ENCODE results near the gene CPT1A.
A peak's percentile ranks its signal among the peaks of the same experiment; 100 is the strongest.

Gene CPT1A

DNA sequence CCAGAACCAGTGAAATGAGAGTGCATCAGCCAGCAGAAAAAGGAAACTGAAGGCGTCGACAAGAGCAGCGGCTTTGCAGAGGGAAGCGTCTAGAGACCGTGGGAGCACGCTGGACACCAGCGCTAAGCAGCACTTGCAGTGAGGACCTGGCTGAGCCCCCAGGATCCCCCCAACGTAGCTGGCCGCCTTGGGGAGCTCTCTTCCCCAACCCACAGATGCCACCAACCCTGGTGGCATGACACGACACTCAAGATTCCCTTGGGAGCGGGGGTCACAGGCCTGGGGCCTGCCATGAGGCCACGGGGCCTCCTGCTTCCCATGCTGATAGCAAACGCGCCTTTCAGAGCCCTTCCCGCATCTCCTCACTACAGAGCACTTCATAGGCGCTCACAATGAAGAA, 77.0 kb downstream of the CPT1A start:
- FAIRE-seq (no peak), DNase-seq (ENCODE audit: extremely low spot score, insufficient read length, low read depth) (no peak)

DNA sequence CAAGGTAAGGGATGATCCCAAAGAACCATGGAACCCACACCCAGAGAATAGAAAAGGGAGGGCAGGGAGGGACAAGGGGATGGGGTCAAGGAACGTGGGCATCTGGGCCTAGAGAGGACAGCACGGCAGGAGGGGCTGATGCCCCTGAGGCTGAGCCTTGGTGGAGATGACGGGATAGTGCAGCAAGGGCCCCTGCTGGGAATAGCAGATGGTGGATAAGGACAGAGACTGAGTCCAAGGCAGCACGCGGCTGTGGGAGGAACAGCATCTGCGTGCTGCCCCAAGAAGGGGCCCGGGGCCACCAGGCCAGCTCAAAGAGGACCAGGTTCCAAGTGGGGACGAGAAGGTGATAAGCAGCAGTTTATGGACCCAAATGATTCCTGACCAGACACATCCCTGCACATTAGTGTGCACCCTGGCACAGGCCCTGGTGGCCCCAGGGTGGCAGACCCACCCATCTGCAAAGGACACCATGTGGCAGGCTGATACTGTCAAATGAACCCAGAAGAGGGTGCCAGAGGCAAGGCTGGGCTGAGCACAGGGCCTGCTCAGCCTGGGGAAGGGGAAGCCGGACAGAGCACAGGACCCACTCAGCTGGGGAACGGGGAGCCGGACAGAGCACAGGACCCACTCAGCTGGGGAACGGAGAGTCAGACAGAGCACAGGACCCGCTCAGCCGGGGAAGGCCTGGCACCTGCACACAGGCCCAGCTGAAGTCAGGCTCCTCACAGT, 77.6 kb downstream of the CPT1A start:
- FAIRE-seq = no peak

DNA sequence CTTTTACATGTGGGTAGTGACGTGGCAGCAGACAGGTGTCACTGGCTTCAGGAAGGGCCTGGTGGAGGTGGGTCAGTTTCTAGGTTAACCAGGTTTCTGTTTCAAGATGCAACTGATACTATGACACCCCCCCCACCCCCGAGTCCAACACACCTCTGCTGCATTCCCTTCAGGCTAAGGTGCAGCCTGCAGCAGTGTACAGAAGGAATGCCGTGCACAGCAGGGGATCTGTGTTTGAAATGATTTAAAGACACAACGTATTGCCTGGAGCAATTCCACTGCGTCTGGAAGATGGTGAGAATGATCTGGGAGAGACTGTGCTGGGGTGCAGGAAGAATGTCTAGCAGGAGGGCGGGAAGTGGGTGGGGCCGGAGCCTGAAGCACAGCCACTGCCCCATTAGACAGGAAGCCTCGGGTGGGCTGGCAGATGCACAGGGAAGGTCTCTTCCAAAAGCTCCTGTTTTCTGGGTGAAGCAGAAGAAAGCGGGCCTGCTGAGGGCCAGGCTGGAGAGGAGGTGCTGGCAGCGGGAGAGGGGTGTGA, 78.5 kb downstream of the CPT1A start:
- no peak for FAIRE-seq
- no peak for DNase-seq (ENCODE audit: extremely low spot score, insufficient read length, low read depth)

More for the DNA sequence above, 77.6 kb downstream of the CPT1A start:
- no peak for DNase-seq (ENCODE audit: extremely low spot score, insufficient read length, low read depth)

DNA sequence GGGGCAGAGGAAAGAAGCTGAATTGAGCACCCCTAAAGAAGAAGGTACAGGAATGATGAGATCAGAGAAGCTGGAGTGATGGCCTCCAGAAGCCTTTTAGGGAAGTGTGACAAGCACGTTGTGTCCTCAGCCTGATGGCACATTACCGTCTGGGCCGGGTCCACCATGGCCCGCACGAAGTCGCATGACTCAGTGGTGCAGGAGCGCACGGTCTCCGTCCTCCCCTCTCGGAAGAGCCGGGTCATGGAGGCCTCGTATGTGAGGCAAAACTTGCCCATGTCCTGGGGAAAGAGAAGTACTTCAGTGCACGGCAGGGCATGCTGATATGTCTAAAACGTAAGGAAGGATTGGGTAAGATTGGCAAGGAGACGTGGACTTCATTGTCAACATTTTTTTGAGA, 79.2 kb downstream of the CPT1A start:
- DNase-seq (ENCODE audit: extremely low spot score, insufficient read length, low read depth) = no peak
- no peak for FAIRE-seq

DNA sequence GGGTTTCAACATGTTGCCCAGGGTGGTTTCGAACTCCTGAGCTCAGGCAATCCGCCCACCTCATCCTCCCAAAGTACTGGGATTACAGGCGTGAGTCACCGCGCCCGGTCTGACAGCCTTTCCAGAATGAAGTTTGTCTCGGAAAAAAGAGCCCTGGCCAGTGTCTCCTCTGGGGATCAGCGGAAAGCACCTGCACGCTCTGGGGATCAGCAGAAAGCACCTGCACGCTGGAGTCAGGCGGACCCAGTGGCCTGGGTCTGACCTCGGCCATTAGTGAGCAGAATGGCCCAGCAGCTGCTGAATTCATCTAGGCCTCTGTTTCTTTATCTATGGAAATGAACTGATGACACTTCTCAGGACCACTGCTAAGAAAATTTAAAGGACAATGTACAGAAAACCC, 79.9 kb downstream of the CPT1A start:
- FAIRE-seq = no peak
- no peak for DNase-seq (ENCODE audit: extremely low spot score, insufficient read length, low read depth)

DNA sequence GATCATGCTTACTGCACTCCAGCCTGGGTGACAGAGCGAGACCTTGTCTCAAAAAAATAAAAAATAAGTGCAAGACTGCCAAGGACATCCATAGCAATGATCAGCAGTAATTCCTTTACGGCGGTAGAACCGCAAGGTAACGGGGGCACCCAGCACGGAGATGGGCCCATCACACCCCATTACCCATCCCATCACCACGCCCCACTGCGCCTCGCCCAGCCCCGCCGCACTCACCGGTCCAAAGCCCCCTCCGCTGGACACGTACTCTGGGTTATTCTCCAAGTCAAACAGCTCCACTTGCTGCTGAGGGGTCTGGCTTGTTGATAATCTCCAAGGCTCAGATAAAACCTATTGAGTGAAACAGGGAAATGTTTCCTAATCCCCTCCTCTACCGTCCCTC, 81.7 kb downstream of the CPT1A start:
- no peak for FAIRE-seq
- no peak for DNase-seq (ENCODE audit: extremely low spot score, insufficient read length, low read depth)

DNA sequence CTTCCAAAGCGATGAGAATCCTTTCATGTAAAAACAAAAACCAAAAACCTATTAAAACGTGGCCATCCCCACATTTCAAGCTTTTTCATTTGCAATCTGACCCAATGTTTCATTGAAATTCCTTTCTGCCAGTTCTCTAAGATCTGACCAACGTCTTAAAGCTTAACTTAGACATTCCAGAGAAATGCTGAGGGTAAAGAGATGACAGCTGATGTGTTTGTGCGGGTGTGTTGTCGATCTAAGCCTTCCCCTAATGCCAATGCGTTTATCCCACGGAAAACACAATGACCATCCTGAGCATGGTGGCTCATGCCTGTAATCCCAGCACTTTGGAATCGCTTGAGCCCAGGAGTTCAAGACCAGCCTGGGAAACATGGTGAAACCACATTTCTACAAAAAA, 84.0 kb downstream of the CPT1A start:
- no peak for FAIRE-seq
- no peak for DNase-seq (ENCODE audit: extremely low spot score, insufficient read length, low read depth)

DNA sequence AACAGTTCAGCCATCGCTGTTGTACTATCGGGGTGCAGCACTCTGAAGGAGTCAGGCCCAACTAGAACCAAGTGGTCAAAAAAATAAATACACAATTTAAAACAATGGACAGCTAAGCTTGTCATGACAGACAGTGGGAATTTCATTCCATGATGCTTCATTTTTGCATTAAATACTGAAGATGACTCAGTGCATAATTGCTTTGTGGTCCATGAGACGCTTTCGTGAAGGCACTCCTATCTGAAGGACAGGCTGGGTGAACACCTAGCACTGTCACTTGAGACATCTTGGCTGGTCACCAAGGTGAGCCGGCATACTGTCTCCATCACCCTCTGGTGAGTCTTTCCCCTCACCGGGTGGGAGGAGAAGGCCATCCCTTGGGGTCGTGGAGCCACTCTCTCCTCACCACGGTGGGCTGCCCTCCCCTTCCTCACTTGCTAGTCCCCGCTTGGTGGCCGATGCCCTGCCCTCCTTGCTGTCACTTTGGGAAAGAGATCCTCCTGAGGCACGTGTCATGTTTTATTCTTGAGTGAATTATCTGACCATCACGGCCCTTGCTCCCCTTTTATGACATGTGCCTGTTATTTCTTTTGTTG, 85.4 kb downstream of the CPT1A start:
- no peak for FAIRE-seq
- DNase-seq (ENCODE audit: extremely low spot score, insufficient read length, low read depth) = no peak

DNA sequence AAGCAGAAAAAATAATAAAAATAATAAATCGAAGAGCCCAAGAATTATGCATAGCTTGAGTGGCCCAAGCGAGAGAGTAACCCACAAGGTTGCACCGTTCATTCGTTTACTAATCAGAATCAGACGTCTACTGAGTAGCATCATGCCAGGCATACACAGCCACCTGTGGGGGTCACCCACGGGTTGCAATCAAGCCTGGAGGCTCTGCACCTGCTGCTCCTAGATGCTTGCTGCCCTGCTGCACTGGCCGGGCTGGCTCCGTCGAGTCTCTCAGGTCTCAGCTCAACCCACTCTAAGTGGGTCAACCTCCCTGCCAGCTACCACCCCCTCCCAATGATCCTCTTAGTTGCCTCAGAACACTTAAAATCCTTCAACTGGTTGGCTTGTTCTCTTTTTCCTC, 88.4 kb downstream of the CPT1A start:
- no peak for FAIRE-seq
- no peak for DNase-seq (ENCODE audit: extremely low spot score, insufficient read length, low read depth)

DNA sequence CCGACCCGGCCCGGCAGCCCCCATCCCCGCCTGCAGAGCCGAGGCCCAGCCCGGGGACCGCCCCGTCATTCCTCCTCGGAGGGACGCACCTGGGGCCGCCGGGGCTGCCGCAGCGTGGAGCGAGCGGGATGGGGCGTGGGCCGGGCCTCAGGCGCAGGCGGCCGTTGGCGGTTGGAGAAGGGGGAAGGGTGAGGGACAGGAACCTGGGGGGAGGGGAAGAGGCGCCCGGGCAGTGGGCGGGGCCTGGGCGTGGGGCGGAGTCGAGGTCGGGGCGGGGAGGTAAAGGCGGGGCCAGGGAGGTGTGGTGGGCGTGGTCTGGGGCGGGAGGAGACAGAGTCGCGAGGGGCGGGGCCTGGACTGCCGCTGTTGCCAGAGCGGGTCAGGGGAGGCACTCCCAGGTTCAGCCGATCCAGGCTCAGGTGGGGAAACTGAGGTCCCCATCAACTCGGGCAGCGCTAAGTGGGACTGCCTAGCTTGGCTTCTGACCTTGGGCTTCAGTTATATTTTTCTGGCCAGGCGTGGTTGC, 90.3 kb downstream of the CPT1A start, which contains the start of gene TESMIN:
TESMIN (minus strand) TSS at position 190 of the 526 bp plus-strand sequence. CDS start 860 bp downstream, outside the sequence.
- FAIRE-seq (peak; percentile 70), DNase-seq (ENCODE audit: extremely low spot score, insufficient read length, low read depth) (peak; percentile 98)

DNA sequence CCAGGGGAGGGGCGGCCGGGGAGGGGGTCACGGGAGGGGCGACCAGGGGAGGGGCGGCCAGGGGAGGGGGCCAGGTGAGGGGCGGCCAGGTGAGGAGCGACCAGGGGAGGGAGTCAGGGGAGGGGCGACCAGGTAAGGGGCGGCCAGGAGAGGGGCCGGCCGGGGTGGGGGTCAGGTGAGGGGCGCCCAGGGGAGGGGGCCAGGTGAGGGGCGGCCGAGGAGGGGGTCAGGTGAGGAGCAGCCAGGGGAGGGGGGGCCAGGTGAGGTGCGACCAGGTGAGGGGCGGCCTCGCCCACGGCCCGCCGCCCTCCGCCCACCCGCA, 90.8 kb downstream of the CPT1A start:
- no peak for DNase-seq (ENCODE audit: extremely low spot score, insufficient read length, low read depth)
- FAIRE-seq = no peak

DNA sequence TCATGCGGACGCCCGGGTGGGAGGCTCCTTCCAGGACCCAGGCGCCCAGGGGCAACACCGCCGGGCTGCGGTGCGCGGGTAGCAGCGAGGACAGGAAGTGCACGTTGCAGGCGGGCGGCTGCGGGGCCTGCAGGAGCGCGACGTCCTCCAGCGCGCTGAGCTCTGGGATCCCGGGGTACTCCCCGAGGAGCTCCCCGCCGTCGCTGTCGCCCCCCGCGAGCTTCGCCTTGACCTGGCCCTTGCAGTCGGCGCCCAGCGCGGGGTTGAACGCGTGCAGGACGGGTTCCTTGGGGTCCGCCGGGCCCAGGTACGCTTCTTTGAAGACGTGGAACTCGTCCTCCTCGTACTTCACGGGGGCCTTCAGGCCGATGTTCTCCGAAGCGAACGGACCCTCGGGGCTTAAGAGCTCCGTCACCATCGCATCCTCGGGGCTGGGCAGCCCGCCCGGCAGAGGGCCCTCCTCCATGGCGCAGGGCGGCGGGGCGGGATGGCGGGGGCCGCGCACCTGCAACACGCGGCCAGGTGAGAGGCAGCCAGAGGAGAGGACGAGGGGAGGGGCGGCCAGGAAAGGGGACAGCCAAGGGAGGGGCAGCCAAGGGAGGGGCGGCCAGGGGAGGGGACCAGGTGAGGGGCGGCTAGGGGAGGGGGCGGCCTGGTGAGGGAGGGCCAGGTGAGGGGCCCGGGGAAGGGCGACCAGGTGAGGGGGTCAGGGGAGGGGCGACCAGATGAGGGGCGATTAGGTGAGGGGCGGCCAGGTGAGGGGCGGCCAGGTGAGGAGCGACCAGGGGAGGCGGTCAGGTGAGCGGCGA, 91.3 kb downstream of the CPT1A start:
- DNase-seq (ENCODE audit: extremely low spot score, insufficient read length, low read depth) (no peak), FAIRE-seq (no peak)

DNA sequence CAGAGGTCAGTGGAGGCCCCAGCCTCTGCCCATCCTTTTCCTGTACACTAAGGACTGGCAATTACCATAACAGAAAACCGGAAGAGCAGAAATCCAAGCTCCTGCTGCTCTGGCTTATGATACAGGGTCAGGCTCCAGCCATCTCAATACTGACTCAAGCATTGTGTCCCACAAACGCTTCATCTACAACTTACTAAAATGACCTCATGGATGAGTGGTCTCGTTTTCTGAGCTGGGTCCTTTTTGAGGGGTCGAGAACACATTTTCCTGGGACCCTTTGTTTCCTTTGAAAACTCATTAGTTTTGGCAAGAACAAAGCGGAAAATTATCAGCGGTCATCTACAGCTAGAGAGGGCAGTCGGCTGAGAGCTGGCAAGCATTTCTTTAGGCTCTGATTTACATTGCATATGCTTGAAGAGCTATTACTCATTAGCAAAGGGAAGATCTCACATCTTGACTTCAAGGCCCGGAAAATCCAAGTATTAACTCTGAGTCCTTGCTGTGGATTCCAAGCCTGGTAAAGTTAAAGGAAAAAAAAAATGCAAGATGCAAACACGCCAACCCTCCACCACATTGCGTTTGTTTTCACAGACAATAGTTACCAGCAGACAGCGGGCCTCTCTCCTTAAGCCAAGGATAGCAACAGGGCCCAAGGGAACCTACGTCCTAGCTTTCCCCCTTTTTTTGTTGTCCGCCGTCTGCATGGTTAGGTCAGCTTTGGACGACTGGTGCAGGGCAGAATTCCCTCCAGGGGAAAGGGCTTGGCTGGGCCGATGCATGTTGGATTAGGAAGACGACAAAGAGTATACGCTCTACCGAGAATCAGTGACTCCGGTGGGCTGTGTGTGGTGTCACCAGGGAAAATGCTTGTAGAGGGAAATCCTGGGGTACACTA, 92.2 kb downstream of the CPT1A start:
- FAIRE-seq (no peak), DNase-seq (ENCODE audit: extremely low spot score, insufficient read length, low read depth) (no peak)

DNA sequence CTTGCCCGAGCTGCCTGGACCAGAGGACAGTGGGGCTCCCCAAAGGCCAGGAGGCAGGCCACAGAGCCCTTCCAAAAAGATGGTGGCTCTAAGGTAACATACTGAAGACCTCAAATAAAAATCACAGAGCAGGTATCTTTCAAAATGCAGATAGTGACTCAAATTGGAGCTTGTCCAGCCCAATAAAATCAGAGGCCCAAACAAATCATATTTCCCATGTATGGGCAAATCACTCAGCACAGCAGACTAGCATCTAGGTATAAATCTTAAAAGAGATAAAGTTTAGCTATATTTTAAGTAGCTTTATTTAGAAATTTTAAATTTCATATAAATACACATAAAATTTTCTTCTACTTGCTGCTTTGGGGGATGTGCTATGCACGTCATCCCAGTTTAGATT, 93.7 kb downstream of the CPT1A start:
- DNase-seq (ENCODE audit: extremely low spot score, insufficient read length, low read depth) (no peak), FAIRE-seq (no peak)

DNA sequence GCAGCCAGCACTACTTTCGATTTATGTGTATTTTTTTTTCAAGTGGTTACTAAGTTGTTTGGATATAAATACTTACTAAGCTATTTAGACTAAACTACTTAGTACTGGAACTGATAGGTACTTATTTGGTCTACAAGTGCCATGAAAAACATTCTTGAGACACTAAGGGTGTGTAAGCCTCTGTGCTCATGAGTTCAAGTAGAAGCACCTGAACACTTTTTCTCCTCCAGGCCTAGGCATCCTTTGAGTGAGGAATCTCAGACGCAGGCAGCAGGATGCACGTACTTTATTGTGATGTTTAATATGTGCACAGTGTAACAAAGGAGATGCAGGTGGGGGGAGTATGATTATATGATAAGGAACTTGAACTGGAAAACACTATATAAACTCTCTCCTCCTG, 98.2 kb downstream of the CPT1A start:
- DNase-seq (ENCODE audit: extremely low spot score, insufficient read length, low read depth) = no peak
- FAIRE-seq = no peak

DNA sequence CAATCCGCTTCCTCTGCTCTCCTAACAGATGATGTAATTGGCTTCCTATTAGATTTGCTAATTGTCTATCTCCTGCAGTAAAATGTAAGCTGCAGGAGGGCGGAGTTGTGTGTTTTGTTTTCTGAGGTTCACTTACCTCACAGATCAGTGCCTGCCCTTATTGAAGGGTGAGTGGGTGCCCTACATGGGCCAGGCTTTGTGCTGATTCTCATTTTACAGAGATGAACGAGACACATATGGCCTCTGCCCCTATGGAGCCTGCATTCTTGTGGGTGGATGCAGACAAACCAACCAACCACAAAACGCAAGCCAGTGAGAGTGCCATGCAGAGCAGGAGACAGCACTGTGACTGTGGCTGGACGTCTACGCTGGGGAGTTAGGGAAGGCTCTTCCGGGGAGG, 100.3 kb downstream of the CPT1A start:
- DNase-seq (ENCODE audit: extremely low spot score, insufficient read length, low read depth) (no peak), FAIRE-seq (no peak)

DNA sequence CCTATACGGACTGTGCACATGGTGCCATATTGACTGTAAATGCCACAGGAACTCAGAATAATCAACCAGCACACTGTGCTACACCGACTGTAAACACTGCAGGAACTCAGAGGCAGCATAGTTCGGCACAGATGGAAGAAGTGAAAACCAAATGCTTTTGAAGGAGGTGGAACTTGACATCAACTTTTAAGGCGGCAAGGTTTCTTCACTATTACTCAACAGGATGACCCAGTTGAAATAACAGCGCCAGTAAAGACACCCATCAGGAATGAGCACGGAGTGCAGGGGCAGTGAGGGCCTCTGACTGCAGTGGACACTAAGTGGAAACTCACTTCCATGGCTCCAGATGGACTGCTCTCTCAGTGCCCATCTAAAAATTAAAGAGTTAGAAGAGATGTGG, 106.1 kb downstream of the CPT1A start:
- FAIRE-seq = no peak
- no peak for DNase-seq (ENCODE audit: extremely low spot score, insufficient read length, low read depth)

DNA sequence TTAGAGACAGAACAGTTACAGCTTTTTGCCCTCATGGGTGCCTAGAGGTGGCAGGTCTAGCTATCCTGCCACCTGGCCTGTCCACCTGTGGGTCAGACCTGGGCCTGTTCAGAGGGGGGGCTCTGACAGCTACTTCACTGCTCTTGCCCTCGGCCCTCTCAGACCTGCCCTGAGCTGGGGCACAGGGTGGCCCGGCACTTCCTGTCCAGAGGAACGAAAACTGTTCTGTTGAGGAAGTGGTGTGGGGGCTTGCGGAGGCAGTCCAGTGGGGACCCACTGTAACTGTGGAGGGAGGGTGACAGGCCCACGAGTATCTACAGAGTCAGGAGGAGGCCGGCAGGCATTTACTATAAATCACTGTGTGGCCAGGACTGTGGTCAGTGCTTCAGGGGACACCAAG, 106.6 kb downstream of the CPT1A start:
- FAIRE-seq (no peak), DNase-seq (ENCODE audit: extremely low spot score, insufficient read length, low read depth) (no peak)

DNA sequence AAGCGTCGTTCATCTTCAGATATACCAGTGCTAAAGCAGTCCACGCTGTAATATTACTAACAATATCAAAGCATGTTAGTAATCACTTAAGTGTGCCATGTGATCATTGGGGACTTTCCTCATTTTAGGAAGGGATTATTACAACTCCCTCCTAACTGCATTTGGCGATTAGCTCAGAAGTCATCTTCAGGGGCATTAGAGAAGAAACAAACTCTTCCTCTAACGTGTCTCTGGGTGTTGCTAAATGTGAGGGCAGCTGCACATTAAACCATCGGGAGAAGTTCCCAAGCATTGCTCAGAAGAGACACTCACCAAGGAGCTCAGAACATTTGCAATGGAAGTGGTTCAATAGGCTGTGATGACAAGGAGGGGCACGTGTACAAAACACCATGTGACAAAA, 107.6 kb downstream of the CPT1A start:
- FAIRE-seq (no peak), DNase-seq (ENCODE audit: extremely low spot score, insufficient read length, low read depth) (no peak)

DNA sequence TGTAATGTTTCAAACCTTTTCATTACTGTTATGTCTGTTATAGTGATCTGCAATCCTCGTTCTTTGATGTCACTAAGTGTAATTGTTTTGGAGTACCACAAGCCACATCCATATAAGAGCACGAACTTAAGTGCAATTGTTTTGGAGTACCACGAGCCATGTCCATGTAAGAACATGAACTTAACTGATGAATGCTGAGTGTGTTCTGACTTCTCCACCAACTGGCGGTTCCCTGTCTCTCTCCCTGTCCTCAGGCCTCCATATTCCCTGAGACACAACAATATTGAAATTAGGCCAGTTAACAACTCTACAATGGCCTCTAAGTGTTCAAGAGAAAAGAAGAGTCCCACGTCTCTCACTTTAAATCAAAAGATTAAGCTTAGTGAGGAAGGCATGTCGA, 113.9 kb downstream of the CPT1A start:
- FAIRE-seq (no peak), DNase-seq (ENCODE audit: extremely low spot score, insufficient read length, low read depth) (no peak)
